Ascending aorta (tissue), 2 donors: ENCODE data around the gene CAPNS1. TPM values are rescaled to one million over a fixed set of nuclear protein-coding genes. Genes with fewer than 3 reads are reported as not detected.
A peak's percentile ranks its signal among the peaks of the same experiment; 100 is the strongest.

Experiments
- DNase-seq, 2 donors: peaks; one replicate each; pipeline ENCODE4 v3.0.0-alpha.2; 2019; ENCODE audit warnings: low spot score in 2 of 2
- H3K27ac ChIP-seq, 2 donors: fragments of 200-600 bp; sonication (generic); one replicate each; pipeline ENCODE4 v1.5.1; 2016 to 2017; ENCODE audit warnings: mild to moderate bottlenecking in 1 of 2
- H3K27me3 ChIP-seq: fragments of 200-600 bp; sonication (generic); one replicate; pipeline ENCODE4 v1.5.1; 2017
- H3K36me3 ChIP-seq, 2 donors: fragments of 200-600 bp; sonication (generic); one replicate each; pipeline ENCODE4 v1.5.1; 2016
- H3K4me1 ChIP-seq, 2 donors: fragments of 200-600 bp; sonication (generic); one replicate each; pipeline ENCODE4 v1.5.1; 2016 to 2017; ENCODE audit warnings: mild to moderate bottlenecking in 1 of 2
- H3K4me3 ChIP-seq, 2 donors: fragments of 200-600 bp; sonication (generic); one replicate each; pipeline ENCODE4 v1.5.1; 2016 to 2017; ENCODE audit warnings: mild to moderate bottlenecking in 1 of 2
- H3K9me3 ChIP-seq, 2 donors: fragments of 200-600 bp; sonication (generic); one replicate each; pipeline ENCODE4 v1.5.1; 2016
- CTCF ChIP-seq, 3 experiments: fragments of 200-600 bp in 2 of 3; fragments of 450-650 bp in 1 of 3; sonication (generic) in 2 of 3; IDR thresholded peaks; one replicate each; pipeline ENCODE4 v1.5.1; 2016 to 2019; ENCODE audit warnings: antibody characterized with exemption in 3 of 3, mild to moderate bottlenecking in 1 of 3, moderate library complexity in 1 of 3
- intact Hi-C: fragments of 100-400 bp; cut with DNase I; formaldehyde crosslinking; loops from one replicate; pipeline ENCODE4 v1.15.1; 2023
- total RNA-seq: library from RNA; depleted of rRNA; stranded (reverse); fragments of >200 nt; gene quantifications from one replicate; pipeline ENCODE4 v1.1.0, GENCODE V29; 2016

CAPNS1 gene
- total RNA-seq: 168 TPM

GRCh38 chr19:36139473-36140303 lies at the start of gene CAPNS1:
Gene CAPNS1 (plus strand): TSS chr19:36140066. CDS start chr19:36141012, 946 bp downstream.
- H3K9me3 ChIP-seq: no peaks in the 10 kb centered on the region
- H3K4me1 ChIP-seq: peaks cover 6 to 19% of the 10 kb centered on the region in 2 donors

GRCh38 chr19:36090910-36091695 lies 48.8 kb upstream of the CAPNS1 start:
- TF ChIP-seq CTCF (IDR thresholded peaks at IDR 0.05): no peak
- no peaks in the 10 kb centered on the region for H3K36me3 ChIP-seq
- intact Hi-C loops: no loop called here
- H3K4me3 ChIP-seq: no peak overlapping the region
- H3K9me3 ChIP-seq: no peaks in the 10 kb centered on the region
- no peaks in the 10 kb centered on the region for H3K4me1 ChIP-seq
- no peak for DNase-seq
- H3K27me3 ChIP-seq: no peaks in the 10 kb centered on the region
- no peak overlapping the region for H3K27ac ChIP-seq

More at GRCh38 chr19:36139473-36140303, at the start of gene CAPNS1:
- Histone ChIP-seq H3K36me3 (peaks cover 27 to 28% of the 10 kb centered on the region in 2 donors), H3K27ac (peak within 1 kb of the TSS; percentile 96 to 97), H3K4me3 (peak within 1 kb of the TSS; percentile 80 to 82), H3K27me3 (no peaks in the 10 kb centered on the region)
- peak; percentile 85 to 99 for DNase-seq
- TF ChIP-seq CTCF (IDR thresholded peaks at IDR 0.05): peak in 1 of 3 experiments; percentile 11
- intact Hi-C loops: loop anchor here (1.0 kb wide), 2 partner anchors 11 to 12 kb away; no protein-coding TSS in a partner anchor

GRCh38 chr19:36092566-36092965 lies 47.3 kb upstream of the CAPNS1 start:
- Histone ChIP-seq H3K4me3 (no peak overlapping the region), H3K36me3 (no peaks in the 10 kb centered on the region), H3K27me3 (no peaks in the 10 kb centered on the region), H3K4me1 (no peaks in the 10 kb centered on the region), H3K9me3 (no peaks in the 10 kb centered on the region), H3K27ac (no peak overlapping the region)
- no peak for TF ChIP-seq CTCF (IDR thresholded peaks at IDR 0.05)
- intact Hi-C loops: no loop called here
- no peak for DNase-seq

- TF ChIP-seq CTCF (IDR thresholded peaks at IDR 0.05): no peak
- Histone ChIP-seq H3K27ac (no peak overlapping the region), H3K27me3 (no peaks in the 10 kb centered on the region), H3K4me1 (no peaks in the 10 kb centered on the region), H3K36me3 (no peaks in the 10 kb centered on the region), H3K9me3 (no peaks in the 10 kb centered on the region), H3K4me3 (no peak overlapping the region)
- intact Hi-C loops: no loop called here
- DNase-seq: no peak
Observed at GRCh38 chr19:36093146-36093662, 46.7 kb upstream of the CAPNS1 start.

- no peak for DNase-seq
- Histone ChIP-seq H3K36me3 (no peaks in the 10 kb centered on the region), H3K4me1 (no peaks in the 10 kb centered on the region), H3K27ac (no peak overlapping the region), H3K27me3 (no peaks in the 10 kb centered on the region), H3K9me3 (no peaks in the 10 kb centered on the region), H3K4me3 (no peak overlapping the region)
- TF ChIP-seq CTCF (IDR thresholded peaks at IDR 0.05): no peak
- intact Hi-C loops: no loop called here
Observed at GRCh38 chr19:36093687-36094086, 46.2 kb upstream of the CAPNS1 start.
